C4-2B (cell line): ENCODE data around the gene C14orf93.

Experiments
- H3K27ac ChIP-seq: fragments of 450-650 bp; 2 replicates; pipeline ENCODE4 v1.5.1; 2017
- CTCF ChIP-seq: fragments of 450-650 bp; conservative IDR thresholded peaks from 2 replicates; pipeline ENCODE4 v1.5.1; 2017; ENCODE audit warnings: mild to moderate bottlenecking
- ZFX ChIP-seq: fragments of 450-650 bp; IDR thresholded peaks from 2 replicates; pipeline ENCODE4 v1.6.1; 2017

Gene C14orf93

GRCh38 chr14:22994762-22995275 lies 15.1 kb downstream of the C14orf93 start:
- no peak overlapping the region for H3K27ac ChIP-seq
- peak; percentile 58 for TF ChIP-seq CTCF
- no peak for TF ChIP-seq ZFX

GRCh38 chr14:22993517-22993916 lies 16.4 kb downstream of the C14orf93 start:
- no peak overlapping the region for H3K27ac ChIP-seq
- no peak for TF ChIP-seq CTCF
- TF ChIP-seq ZFX, result no peak

- TF ChIP-seq ZFX (no peak), CTCF (no peak)
- H3K27ac ChIP-seq, result no peak overlapping the region
Observed at GRCh38 chr14:22991852-22992251, 18.1 kb downstream of the C14orf93 start.

GRCh38 chr14:22987291-22987690 lies 22.7 kb downstream of the C14orf93 start:
- no peak overlapping the region for H3K27ac ChIP-seq
- TF ChIP-seq CTCF (no peak), ZFX (no peak)

- TF ChIP-seq ZFX (no peak), CTCF (peak; percentile 92)
Observed at GRCh38 chr14:22986508-22987054, 23.4 kb downstream of the C14orf93 start.

GRCh38 chr14:22985894-22986507 lies 23.9 kb downstream of the C14orf93 start:
- TF ChIP-seq ZFX (no peak), CTCF (no peak)
- no peak overlapping the region for H3K27ac ChIP-seq

More at GRCh38 chr14:22986508-22987054, 23.4 kb downstream of the C14orf93 start:
- no peak overlapping the region for H3K27ac ChIP-seq

GRCh38 chr14:22984959-22985658 lies 24.8 kb downstream of the C14orf93 start:
- H3K27ac ChIP-seq, result no peak overlapping the region
- no peak for TF ChIP-seq CTCF
- no peak for TF ChIP-seq ZFX
